NCI-H146 treated with DMSO at 0.1 percent for 48 hours (cell line): ENCODE measurements around the gene CD84.
"Not testable (repeated sequence)": the region's sequence is repeated elsewhere in the genome, so short reads cannot be mapped to it uniquely, and the experiment has no call there.

Experiments
- DNase-seq: peaks from one replicate; lab custom pipeline; 2025; ENCODE audit not compliant: unreplicated experiment; lab: John Stamatoyannopoulos, UW

CD84 gene, protein sequence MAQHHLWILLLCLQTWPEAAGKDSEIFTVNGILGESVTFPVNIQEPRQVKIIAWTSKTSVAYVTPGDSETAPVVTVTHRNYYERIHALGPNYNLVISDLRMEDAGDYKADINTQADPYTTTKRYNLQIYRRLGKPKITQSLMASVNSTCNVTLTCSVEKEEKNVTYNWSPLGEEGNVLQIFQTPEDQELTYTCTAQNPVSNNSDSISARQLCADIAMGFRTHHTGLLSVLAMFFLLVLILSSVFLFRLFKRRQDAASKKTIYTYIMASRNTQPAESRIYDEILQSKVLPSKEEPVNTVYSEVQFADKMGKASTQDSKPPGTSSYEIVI

DNA sequence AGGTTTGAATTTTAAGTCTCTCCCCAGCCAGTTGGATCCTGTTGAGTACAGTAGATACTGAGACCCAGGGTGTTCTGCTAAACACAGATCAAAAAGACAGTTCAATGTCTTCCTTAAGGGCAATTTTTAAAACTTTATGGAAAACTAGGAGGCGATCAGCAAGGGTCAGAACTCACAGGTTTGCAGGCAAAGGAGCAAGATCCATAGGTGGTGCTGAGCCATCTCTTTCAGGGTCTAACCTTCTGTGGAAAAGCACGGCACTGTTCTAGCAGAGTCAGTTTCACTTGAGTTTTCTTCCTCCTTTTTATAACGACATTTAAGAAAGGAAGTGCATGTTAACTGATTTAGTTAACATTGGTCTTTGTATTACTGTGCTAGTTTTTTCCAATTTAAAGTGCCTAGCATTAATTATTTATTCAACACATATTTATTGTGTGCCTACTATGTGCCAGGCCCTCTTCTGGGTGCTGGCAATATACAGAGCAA, at the start of gene CD84:
Gene CD84 (minus strand): TSS at position 281 of the 486 bp plus-strand sequence. CDS start 59 bp downstream, at position 222.
- no peak for DNase-seq

DNA sequence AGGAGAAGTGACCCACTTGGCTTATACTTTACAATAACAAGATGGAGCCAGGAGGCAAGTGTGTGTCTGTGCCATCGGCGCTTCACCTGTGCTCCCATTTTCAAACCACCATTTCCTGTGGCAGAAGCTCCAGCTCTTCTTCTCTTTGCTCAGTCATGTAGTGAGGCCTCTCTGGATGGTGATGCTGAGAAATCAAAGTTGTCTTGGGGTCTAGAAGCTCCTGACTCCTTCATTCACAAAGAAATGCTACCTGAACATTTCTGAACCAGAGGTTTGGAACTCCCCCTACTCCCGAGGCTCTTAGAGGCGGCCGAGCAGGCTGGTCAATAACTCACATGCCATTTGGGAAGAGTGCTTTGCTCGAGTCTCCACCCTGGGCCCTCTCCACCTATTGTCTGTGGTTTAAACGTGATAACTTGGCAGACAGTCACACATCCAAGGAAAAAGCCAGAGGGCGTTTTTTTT, 49.5 kb upstream of the CD84 start:
- DNase-seq = no peak

DNA sequence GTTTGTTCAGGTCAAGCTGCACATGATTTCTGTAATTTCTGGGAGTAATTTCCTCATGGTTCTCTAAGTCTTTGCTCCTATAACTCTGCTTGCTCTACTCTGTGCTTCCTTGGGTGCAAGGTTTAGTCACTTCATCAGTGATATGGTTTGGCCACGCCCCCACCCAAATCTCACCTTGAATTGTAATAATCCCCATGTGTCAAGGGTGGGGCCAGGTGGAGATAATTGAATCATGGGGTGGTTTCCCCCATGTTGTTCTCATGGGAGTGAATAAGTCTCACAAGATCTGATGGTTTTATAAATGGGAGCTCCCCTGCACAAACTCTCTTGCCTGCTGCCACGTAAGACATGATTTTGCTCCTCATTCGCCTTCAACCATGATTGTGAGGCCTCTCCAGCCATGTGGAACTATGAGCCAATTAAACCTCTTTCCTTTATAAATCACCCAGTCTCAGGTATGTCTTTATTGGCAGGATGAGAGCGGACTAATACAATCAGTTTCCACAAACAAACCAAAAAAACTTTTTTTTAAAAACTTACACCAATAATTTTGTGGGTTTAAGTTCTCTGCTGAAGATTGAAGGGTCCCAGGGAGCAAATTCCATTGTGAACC, 48.5 kb upstream of the CD84 start:
- not testable (repeated sequence) for DNase-seq

DNA sequence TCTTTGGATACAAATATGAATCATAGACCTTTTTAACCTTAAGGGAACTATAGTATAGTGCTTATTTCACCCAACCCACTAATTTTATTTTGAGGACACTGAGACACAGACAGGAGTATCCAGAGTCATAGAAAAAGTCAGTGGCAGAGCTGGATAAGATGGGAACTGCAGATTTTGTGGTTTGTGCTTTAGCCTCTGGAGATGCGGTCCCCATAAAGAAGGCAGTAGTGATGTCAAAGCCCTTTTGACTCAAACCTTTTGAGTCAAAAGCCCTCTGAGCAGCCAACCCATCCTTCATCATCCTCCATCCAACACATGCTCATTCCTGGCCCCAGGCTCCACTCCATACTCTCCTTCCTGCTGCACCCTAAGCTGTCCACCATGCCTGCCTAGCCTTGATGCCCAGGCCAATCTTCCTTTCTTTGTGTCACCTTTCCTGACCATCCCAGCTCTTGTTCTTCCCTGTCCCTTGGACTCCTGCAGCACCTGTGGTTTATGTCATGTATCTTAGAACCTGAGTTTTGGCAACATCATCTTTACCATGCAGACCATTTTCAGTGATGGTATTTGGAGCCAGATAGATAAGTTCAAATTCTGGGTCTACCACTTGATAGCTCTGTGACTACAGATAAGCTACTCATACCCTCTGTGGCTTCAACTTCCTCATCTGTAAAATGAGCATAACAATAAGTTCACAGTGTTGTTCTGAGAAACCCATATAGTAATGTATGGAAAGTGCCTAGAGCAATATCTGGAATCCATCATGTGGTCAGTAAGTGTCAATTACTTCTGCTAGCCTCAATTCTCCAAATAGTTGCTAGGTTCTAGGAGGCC, 47.4 kb upstream of the CD84 start:
- no peak for DNase-seq

DNA sequence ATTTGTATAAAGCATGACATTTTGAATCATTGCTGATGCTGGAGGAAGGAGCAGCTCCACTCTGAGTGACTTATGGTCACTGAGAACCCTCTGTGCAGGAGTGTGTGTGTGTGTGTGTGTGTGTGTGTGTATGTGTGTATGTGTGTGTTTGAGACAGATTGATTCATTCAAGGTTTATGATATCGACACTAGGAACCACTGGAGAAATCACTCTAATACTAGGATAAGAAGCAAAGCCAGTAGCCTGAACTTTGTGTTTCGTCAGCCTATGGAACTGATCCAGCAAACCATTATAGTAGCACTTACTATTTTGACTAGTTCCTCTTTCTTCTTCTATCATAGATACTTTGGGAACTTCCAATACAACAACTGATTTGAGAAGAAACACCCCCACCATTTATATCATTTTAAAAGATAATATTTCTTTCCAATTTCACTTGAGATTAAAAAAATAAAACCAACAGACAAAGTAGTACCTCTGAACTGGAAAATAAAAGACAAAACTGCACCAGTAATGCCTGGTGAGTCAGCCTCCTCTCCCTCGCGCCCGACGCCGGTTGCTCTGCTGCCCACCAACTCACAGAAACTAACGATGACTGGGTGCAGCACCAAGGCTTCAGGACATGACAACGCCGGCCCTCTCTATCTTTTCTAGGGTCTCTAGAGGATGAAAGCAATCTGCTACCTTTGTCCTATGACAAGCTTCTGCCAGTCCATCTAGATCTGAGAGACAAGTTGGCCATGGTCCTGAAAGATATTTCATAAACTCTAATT, 46.6 kb upstream of the CD84 start:
- DNase-seq = no peak

DNA sequence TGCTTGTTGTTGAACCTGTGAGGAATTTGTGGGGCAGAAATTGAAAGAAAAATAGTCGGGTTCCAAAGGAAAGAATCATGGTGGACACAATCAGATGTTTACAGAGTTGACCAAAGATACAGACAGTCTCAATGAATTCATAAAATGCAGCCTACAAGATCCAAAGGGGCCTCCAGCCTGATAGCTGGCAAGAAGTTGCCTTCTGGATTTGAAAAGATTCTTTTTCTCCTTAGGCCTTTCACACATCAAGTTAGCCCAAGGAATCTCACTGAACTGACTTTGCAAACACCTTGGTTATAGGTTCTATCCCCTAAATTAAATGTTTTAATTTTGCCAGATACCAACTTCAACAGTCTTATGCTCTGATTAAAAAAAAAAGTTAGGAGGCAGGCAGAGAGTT, 46.0 kb upstream of the CD84 start:
- DNase-seq = no peak

DNA sequence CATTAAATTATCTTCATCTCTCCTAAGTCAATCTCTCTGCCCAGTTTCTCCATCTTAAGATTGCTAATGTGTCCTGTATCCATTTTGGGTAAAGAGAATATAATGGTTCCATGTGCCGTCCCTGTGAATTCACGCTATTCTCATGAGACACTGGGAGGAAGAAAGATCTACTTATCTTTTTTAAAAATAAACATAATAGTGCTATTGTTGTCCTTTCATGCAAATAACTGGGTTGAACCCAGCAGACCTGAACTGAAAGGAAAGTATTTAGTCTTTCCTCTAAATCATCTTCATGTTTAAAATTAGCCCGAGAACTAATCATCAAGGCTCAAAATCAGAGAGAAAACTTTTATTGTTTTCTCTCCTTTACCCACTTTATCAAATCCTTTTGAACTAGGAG, 45.2 kb upstream of the CD84 start:
- no peak for DNase-seq

DNA sequence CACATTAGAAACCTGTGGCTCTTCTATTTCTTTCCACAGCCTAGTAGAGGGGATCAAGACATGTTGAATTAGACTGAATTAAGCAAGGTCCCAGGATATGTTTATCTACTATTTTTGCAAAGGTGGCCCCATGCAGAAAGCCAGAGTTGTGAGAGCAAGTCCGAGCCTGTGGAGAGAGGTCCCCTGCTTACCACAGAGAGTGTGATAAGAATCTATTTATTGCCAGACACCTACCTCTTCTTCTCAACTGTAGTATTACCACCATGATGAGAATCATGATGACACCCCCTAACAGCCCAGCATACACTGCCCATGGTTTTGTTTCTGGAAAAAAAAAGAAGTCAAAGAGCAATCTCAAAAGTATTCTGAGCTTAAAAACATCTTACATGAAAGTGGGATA, 44.6 kb upstream of the CD84 start:
- no peak for DNase-seq

DNA sequence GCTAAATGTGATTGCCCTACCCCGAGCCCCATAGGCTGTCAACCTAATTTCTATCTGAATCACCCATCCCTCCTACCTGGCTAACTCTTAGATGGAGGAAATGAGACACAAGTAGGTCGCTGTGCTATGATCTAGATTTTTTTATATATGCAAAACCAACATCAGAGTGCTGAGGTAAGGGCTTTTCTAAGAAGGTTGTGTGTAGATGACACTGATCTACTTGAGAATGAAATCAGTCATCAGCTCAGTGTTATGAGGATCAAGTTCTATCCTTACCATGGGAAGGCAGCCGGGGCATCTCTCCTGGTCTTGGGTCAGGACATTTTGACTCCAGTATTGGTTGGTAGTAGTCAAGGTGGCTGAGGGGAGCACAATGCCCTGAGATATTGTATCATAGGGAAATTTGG, 43.9 kb upstream of the CD84 start:
- DNase-seq = no peak

DNA sequence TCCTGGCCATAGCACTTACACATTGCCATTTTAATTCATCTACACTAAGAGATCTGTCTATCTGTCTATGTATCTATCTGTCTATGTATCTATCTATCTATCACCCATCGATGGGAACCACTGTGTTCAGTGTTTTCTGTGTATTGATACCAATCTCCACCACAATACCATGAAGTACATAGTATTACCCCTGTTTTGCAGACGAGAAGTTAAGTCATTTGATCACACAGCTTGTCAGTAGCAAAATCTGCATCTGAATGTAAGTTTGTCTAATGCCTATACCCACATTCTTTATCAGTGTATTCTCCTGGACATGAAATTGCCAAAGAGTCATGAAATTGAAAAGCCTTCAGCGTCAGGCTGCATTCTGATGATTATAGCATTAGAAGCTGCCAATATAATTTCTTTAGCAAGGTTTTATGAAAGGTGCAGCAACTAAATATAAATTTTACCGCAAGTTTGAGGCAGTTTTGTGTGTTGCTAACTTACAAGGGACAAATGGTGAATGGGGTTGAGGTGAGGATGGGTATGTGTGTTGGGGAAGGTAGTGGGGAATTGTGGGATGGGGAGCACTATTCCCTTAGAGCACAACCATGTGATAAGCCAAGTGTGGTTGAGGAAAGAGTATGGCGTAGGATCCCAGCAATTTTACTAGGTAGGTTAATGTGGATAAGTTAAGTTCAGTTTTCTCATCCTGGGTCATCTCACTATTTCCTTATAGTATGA, 43.4 kb upstream of the CD84 start:
- no peak for DNase-seq

DNA sequence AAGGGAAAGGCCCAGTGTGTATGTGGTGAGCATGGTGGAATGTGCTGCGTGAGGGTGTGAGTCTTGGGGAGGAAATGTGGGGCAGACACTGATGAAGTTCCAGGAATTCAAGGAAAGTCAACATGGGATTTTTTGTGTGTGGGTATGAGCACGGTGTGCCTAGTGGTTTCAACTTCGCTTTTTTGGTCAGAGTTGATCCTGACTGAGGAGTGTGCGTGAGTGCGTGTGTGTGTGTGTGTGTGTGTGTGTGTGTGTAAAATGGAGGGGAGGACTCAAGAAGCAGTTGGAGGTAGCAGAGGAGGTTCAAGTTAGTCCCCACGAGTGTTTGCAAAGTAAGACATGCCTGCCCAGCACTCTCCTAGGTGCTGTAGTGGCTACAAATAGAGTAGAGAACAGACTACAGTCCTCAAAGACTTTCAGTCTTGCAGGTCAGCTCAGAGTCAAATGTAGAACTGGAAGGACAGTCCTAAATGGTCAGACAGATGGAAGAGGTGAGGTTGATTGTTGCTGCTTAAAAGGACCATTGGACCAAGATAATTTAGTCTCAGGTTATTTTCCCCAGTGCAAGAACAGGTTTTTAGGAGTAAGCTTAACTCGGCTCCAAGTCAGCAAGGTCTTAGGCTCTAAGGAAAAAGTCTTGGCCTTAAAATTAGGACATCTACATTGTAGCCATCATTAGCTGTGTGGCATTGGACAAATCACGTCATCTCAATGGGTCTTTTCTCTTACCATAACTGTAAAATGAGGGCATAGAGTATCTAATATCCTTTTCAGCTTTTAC, 42.5 kb upstream of the CD84 start:
- no peak for DNase-seq

DNA sequence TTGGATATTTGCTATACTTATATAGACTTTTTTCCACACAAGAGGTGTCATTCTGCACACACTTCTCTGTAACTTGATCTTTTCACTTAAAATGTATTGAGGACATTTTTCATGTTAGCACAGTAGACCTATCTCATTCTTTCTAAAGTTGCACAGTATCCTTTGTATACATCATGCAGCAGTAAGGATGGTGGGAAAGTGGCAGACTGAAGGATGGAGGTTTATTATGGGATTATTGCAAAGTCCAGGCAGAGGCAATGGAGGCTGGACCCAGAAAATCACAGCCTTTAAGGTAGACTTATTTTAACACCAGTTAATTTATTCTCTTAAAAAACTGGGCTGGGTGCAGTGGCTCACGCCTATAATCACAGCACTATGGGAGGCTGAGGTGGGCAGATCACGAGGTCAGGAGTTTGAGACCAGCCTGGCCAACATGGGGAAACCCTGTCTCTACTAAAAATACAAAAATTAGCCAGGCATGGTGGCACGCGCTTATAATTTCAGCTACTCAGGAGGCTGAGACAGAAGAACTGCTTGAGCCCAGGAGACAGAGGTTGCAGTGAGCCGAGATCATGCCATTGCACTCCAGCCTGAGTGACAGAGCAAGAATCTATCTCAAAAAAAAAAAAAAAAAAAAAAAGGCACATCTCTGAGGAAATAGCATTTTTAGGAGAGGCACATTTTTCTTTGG, 41.8 kb upstream of the CD84 start:
- DNase-seq = no peak

DNA sequence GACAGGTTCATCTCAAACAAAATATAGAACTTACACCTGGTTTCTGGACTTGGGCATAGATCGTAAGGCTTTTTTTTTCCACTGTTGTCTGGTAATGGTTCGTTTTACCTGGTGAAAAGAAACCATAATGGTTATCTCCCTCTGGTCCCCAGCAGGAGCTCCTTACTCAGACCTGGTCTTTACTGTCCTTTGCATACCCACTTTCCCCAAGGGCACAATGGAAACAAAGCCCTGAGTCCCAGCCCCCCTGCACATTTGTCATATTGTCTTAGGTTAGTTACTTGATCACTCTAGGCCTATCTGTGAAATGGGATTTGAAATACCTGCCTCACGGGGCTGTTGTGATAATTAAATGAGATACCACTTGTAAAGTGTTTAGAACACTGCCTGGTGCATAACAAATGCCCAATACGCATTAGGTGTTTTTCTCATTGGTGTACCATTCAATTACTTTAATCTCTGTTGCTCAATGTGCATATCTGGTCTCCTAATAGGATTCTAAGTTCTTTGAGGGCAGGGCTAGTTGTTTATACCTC, 40.5 kb upstream of the CD84 start:
- DNase-seq = no peak

DNA sequence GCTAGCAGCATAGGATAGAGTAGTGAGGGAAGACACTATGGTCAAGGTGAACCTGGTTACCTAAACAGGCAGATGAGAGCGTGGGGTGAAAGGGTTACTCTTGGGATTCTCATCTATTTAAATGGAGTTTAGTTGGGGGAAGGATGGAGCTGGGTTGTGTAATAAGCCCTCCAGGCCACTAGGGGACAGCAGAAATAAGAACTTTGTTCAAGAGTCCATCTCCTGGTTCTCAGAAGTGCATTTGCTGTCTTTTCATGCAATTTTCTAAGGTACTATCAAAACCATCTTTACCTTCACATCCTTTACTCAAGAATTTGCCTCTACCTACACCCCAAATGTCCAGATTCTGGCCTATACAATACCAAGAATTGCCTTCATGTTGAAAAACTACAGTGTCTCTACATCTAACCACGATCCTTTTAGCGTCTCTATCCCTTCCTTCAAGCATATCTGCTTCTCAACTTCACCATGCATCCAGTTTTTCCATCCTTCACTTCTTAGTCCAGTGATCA, 39.5 kb upstream of the CD84 start:
- DNase-seq = no peak

DNA sequence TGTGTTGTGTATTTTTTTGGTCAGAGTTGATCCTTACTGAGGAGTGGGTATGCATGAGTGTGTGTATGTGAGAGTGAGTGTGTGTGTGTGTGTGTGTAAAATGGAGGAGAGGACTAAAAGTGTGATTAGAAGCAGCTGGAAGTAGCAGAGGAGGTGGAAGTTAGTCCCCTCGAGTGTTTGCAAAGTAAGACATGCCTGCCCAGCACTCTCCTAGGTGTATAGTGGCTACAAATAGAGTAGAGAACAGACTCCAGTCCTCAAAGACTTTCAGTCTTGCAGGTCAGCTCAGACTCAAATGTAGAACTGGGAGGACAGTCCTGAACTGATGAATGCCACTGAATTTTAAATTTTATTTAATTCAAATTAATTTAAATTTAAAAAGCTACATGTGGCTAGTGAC, 39.0 kb upstream of the CD84 start:
- no peak for DNase-seq

DNA sequence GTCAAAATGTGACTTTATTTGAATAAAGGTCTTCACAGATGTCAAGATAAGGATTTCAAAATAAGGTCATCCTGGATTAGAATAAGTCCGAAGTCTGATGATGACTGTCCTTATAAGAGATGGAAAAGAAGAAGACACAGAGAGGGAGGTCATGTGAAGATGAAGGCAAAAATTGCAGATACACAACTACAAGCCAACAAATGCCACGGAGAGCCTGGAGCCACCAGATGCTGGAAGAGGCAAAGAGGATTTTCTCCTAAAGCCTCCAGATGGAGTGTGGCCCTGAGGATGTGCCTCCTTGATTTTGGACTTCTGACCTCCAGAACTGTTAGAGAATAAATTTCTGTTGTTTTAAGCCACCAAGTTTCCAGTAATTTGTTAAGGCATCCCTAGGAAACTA, 36.4 kb upstream of the CD84 start:
- DNase-seq = no peak

DNA sequence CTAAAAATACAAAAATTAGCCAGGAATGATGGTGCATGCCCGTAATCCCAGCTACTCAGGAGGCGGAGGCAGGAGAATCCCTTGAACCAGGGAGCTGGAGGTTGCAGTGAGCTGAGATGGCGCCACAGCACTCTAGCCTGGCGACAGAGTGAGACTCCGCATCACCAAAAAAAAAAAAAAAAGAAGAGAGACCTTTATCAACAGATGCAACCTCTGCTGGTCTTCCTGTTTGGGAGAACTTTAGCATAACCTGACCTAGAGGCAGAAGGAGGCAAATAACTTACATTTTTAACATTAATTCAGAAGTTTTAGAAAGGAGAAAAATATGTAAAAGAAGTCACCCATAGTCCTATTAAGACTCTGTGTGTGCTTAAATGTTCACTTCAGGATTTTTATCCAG, 35.1 kb upstream of the CD84 start:
- DNase-seq = no peak

DNA sequence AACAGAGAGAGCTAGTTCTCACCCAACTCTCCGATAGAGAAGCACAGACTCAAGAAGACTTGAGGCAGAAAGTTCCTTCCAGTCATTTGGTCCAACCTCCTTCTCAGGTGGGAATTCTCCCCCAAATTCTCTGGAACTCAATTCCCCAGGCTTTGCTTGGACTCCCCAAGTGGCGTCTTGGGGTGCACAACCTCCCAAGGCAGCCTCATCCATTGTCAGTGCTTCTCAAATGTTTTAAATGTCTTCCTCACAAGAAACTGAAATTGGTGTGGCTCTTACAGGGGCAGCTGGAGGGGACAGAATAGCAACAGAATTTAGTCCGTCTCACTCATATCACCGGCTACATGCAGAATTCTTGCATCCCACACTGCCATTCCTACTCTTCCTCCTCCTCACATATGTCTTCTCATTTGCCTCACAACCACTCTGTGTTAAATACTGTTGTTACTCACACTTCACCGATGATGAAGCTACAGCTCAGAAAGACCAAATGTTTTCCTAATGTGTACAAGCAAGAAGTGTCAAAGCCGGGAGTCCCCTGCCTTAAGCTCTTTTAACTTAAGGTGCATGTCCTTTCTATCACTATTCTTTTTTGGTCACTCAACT, 33.4 kb upstream of the CD84 start:
- no peak for DNase-seq
